ENCODE results near the gene GXYLT2.

Gene GXYLT2

GRCh38 chr3:72961752-72962151 is 73.9 kb downstream of the GXYLT2 start:
- CTCF ChIA-PET: interaction anchor here (1.0 to 1.3 kb wide), 2 partner anchors 14 to 15 kb away, joined by 3 to 5 read pairs; no protein-coding TSS in a partner anchor
- POLR2A ChIA-PET: no interaction called here
- no peak for DNase-seq (ENCODE audit: extremely low spot score)
- TF ChIP-seq CTCF (IDR thresholded peaks at IDR 0.05; ENCODE audit: control extremely low read depth, extremely low read depth, low read depth, missing control alignments): no peak

- POLR2A ChIA-PET: no interaction called here
- no peak for DNase-seq (ENCODE audit: extremely low spot score)
- TF ChIP-seq CTCF (IDR thresholded peaks at IDR 0.05; ENCODE audit: control extremely low read depth, extremely low read depth, low read depth, missing control alignments): no peak
- CTCF ChIA-PET: no interaction called here
Observed at GRCh38 chr3:72962317-72962716, 74.5 kb downstream of the GXYLT2 start.

- no peak for TF ChIP-seq CTCF (IDR thresholded peaks at IDR 0.05; ENCODE audit: control extremely low read depth, extremely low read depth, low read depth, missing control alignments)
- ChIA-PET CTCF (interaction anchor here (1.0 kb wide), 1 partner anchor 18 kb away, joined by 3 read pairs; no protein-coding TSS in a partner anchor), POLR2A (no interaction called here)
- no peak for DNase-seq (ENCODE audit: extremely low spot score)
Observed at GRCh38 chr3:72964633-72965032, 76.8 kb downstream of the GXYLT2 start.

- POLR2A ChIA-PET: no interaction called here
- CTCF ChIA-PET: interaction anchor here (0.7 kb wide), 1 partner anchor 88 kb away, joined by 3 read pairs; no protein-coding TSS in a partner anchor
Observed at GRCh38 chr3:72968266-72968664, 80.4 kb downstream of the GXYLT2 start.

GRCh38 chr3:72969766-72970165 is 81.9 kb downstream of the GXYLT2 start:
- ChIA-PET POLR2A (no interaction called here), CTCF (no interaction called here)
- no peak for TF ChIP-seq CTCF (IDR thresholded peaks at IDR 0.05; ENCODE audit: control extremely low read depth, extremely low read depth, low read depth, missing control alignments)
- no peak for DNase-seq (ENCODE audit: extremely low spot score)

More at GRCh38 chr3:72968266-72968664, 80.4 kb downstream of the GXYLT2 start:
- TF ChIP-seq CTCF (IDR thresholded peaks at IDR 0.05; ENCODE audit: control extremely low read depth, extremely low read depth, low read depth, missing control alignments): no peak
- no peak for DNase-seq (ENCODE audit: extremely low spot score)

- TF ChIP-seq CTCF (IDR thresholded peaks at IDR 0.05; ENCODE audit: control extremely low read depth, extremely low read depth, low read depth, missing control alignments): no peak
- no peak for DNase-seq (ENCODE audit: extremely low spot score)
- CTCF ChIA-PET: interaction anchor here (1.1 kb wide), 1 partner anchor 85 kb away, joined by 3 read pairs; no protein-coding TSS in a partner anchor
- POLR2A ChIA-PET: interaction anchor here (0.7 kb wide), 1 partner anchor 17 kb away, joined by 3 read pairs; no protein-coding TSS in a partner anchor
Observed at GRCh38 chr3:72970942-72971341, 83.1 kb downstream of the GXYLT2 start.
